ENCODE results near the gene TBL3. TPM values are rescaled to one million over a fixed set of nuclear protein-coding genes. Genes with fewer than 3 reads are reported as not detected.

The TBL3 gene
- total and polyA plus RNA-seq, 9 of the 15 experiments (the other 6 are each of a cell fraction or from before 2014, with no cell fraction given), result 0.97 to 117 (median 24.5) TPM

DNA sequence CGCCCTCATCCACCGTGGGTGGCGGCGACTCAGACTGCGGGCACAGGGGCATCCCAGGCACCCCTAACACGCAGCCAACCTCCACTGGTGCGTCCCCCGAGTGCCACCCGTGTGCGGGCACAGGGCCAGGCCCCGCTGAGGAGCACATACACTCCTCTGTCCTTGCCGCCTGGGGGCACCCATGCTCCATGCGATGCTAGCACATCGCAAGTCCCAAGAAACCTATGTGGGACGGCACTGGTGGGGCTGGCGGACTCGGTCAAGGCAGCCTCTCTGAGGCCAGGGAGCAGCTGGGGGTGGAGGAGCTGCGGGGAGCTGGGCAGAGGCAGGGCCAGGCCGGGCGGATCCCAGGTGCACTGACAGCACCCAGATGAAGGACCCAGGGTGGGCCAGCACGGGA lies 33.8 kb downstream of the TBL3 start:
- BruUV-seq (replicated peaks), result no TSS peak
- POLR2A ChIA-PET, result interaction anchor here (0.7 to 3.0 kb wide), 4 partner anchors 14 to 649 kb away, joined by 3 to 12 read pairs (median 4); partner anchors contain the start of gene TRAF7
- in situ Hi-C loops (cut with MboI) (no loop called here), intact Hi-C loops (cut with micrococcal nuclease) (no loop called here)
- no peak for DNase-seq (ENCODE audit: extremely low read depth in 1 of 4, low spot score in 3 of 4)
- H3K27me3 ChIP-seq (ENCODE audit: control insufficient read depth in 2 of 2, insufficient read depth in 2 of 2, low read length in 2 of 2), result no peaks in the 10 kb centered on the region
- H3K9ac ChIP-seq (ENCODE audit: insufficient read depth in 1 of 2, low read depth in 2 of 2, low read length in 2 of 2), result peak overlapping the region in 1 of 2 experiments; percentile 64; a peak in 2 of 4 replicates
- no peak for FAIRE-seq
- CTCF ChIA-PET (ENCODE audit: low intra/inter-chr PET ratio), result no interaction called here
- H3K4me1 ChIP-seq (replicated peaks in 1 of 2; ENCODE audit: control insufficient read depth in 2 of 2, insufficient read depth in 2 of 2, low read length in 2 of 2), result peaks cover 25 to 95% of the 10 kb centered on the region in 2 experiments
- TF ChIP-seq ARID1B (IDR thresholded peaks at IDR 0.05) (no peak), ZNF695 (CRISPR knock-in tag; IDR thresholded peaks at IDR 0.05) (no peak), POLR2G (IDR thresholded peaks at IDR 0.05; ENCODE audit: low read depth, low read length) (peak; percentile 1), RBFOX2 (IDR thresholded peaks at IDR 0.05; ENCODE audit: low read depth, low read length) (peak; percentile 69), CBFB (CRISPR knock-in tag; IDR thresholded peaks at IDR 0.05) (peak; percentile 18; the same call in 1 of the 2 replicates), RBM14 (IDR thresholded peaks at IDR 0.05; ENCODE audit: borderline replicate concordance, insufficient read depth, low read depth, low read length) (peak; percentile 11; the same call in 1 of the 2 replicates)
- peaks cover 79% of the 10 kb centered on the region for H3K79me2 ChIP-seq (ENCODE audit: control insufficient read depth, insufficient read depth, low read length)
- whole genome bisulfite sequencing (ENCODE audit: insufficient coverage, low coverage, missing lambda C conversion rate), result 89% methylated on average over 14 of the region's 21 CpGs
- H3K9me1 ChIP-seq (ENCODE audit: control insufficient read depth, insufficient read depth, low read length), result peaks cover 19% of the 10 kb centered on the region
- no peak for ATAC-seq
- H3K36me3 ChIP-seq (ENCODE audit: control insufficient read depth, insufficient read depth, low read length), result peaks cover 73% of the 10 kb centered on the region; the same call in 2 of the 3 replicates
- no peak overlapping the region for H2AFZ ChIP-seq (ENCODE audit: low read depth, low read length)
- no peak overlapping the region for H3K4me3 ChIP-seq
- H3K9me3 ChIP-seq (replicated peaks; ENCODE audit: control insufficient read depth, insufficient read depth, low read depth, low read length), result no peaks in the 10 kb centered on the region
- no peak overlapping the region for H3K27ac ChIP-seq (ENCODE audit: extremely low read depth, low read depth, low read length)
- H4K20me1 ChIP-seq (replicated peaks; ENCODE audit: control insufficient read depth, insufficient read depth, low read length), result peaks cover 46% of the 10 kb centered on the region
- H3K4me2 ChIP-seq (ENCODE audit: insufficient read depth, low read length), result no peak overlapping the region
